ENCODE results near the gene PTPDC1. TPM values are rescaled to one million over a fixed set of nuclear protein-coding genes. Genes with fewer than 3 reads are reported as not detected.

Gene PTPDC1
- total RNA-seq, 1 experiment from 2014 or later = 5.4 TPM

DNA sequence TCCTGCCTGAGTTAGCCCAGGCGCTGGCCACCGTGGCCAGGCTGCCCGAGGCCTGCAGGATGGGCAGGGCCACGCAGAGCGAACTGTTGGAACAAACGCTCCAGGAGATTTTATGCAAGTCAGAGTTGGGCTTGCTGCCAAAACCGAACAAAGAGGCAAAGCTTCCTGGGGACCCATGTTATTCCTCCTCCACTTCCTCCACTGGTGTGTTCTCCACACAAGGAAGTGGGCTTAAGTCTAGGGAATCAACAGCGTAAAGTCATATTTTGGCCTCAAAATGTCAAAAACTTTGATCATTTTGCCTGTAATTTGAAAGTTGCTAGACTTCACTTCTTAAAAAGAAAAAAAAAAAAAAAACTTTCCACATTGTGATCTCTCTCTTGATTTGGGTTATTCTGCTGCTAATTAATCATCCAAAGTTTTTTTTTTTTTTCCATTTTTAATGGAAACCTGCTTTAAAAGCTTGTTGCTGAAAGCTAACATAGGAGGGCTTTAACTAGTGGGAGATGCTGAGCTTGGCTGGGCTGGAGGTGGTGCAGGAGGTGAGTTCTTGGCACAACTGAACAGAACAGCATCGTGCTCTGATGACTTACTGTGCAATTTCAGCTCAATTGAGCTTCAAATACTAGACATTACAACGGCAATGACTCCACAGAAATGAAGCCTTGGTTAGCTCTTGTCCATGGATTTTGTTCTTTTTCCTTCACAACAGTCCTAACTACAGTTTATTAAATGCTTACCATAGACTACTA is 73.0 kb downstream of the PTPDC1 start:
- Histone ChIP-seq H3K9ac (ENCODE audit: low read length) (no peak overlapping the region), H3K9me3 (ENCODE audit: low read length) (no peaks in the 10 kb centered on the region), H3K27me3 (ENCODE audit: low read length) (no peaks in the 10 kb centered on the region), H3K9me2 (replicated peaks; ENCODE audit: low read length) (no peaks in the 10 kb centered on the region), H4K20me1 (ENCODE audit: low read length) (no peaks in the 10 kb centered on the region), H3F3A (ENCODE audit: low read length, unreplicated experiment) (no peaks in the 10 kb centered on the region), H3K4me3 (ENCODE audit: low read length) (no peak overlapping the region), H2AFZ (ENCODE audit: low read length) (peak overlapping the region; percentile 16; the same call in 1 of the 2 replicates), H3K79me2 (ENCODE audit: low read length) (no peaks in the 10 kb centered on the region), H3K4me2 (ENCODE audit: low read length) (no peak overlapping the region), H3K36me3 (ENCODE audit: low read depth, low read length) (no peaks in the 10 kb centered on the region), H3K27ac (ENCODE audit: low read length) (no peak overlapping the region), H3K4me1 (ENCODE audit: insufficient read depth, low read length) (peaks cover 10% of the 10 kb centered on the region; the same call in 1 of the 2 replicates)
- POLR2A ChIA-PET (ENCODE audit: unreplicated experiment) = interaction anchor here (0.6 to 1.0 kb wide), 3 partner anchors 13 to 343 kb away, joined by 3 to 22 read pairs (median 5); no protein-coding TSS in a partner anchor
- DNase-seq (peak; percentile 38), ATAC-seq (peak; percentile 54)
- intact Hi-C loops (cut with micrococcal nuclease) = no loop called here
- CTCF ChIA-PET = no interaction called here
- TF ChIP-seq, protein P1, sequence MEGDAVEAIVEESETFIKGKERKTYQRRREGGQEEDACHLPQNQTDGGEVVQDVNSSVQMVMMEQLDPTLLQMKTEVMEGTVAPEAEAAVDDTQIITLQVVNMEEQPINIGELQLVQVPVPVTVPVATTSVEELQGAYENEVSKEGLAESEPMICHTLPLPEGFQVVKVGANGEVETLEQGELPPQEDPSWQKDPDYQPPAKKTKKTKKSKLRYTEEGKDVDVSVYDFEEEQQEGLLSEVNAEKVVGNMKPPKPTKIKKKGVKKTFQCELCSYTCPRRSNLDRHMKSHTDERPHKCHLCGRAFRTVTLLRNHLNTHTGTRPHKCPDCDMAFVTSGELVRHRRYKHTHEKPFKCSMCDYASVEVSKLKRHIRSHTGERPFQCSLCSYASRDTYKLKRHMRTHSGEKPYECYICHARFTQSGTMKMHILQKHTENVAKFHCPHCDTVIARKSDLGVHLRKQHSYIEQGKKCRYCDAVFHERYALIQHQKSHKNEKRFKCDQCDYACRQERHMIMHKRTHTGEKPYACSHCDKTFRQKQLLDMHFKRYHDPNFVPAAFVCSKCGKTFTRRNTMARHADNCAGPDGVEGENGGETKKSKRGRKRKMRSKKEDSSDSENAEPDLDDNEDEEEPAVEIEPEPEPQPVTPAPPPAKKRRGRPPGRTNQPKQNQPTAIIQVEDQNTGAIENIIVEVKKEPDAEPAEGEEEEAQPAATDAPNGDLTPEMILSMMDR (conservative IDR thresholded peaks at IDR 0.05; ENCODE audit: low read depth, low read length) = no peak
- TF ChIP-seq EZH2phosphoT487 (IDR thresholded peaks at IDR 0.05; ENCODE audit: borderline replicate concordance, low read length) (no peak), EZH2 (IDR thresholded peaks at IDR 0.05; ENCODE audit: low read length, unreplicated experiment) (no peak)
- no TSS peak for BruUV-seq (replicated peaks)

Other genes with a start within 250 kb of the PTPDC1 start
- not detected in 2 replicates for gene BARX1, start 129.1 kb upstream of the PTPDC1 start, total RNA-seq (2014; rRNA removed)
- 2.4 and 2.8 TPM in 2 replicates for gene ZNF169, start 174.8 kb downstream of the PTPDC1 start, total RNA-seq (2014; rRNA removed)
- gene NUTM2F, start 244.2 kb downstream of the PTPDC1 start, total RNA-seq (2014; rRNA removed) = not detected in 2 replicates